HepG2 (cell line): ENCODE results near the gene MORF4L2. TPM values are rescaled to one million over a fixed set of nuclear protein-coding genes. Genes with fewer than 3 reads are reported as not detected.

Source experiments
- FOXO4 ChIP-seq: sonication (generic); formaldehyde crosslinking; conservative IDR thresholded peaks from 2 replicates; pipeline ENCODE4 v1.8.1; 2023; ENCODE audit warnings: missing genetic modification reagents
- GZF1 ChIP-seq: sonication (generic); formaldehyde crosslinking; IDR thresholded peaks from 2 replicates; pipeline ENCODE4 v1.5.1; 2020; ENCODE audit warnings: mild to moderate bottlenecking, missing genetic modification reagents
- KAT7 ChIP-seq: IDR thresholded peaks from 2 replicates; pipeline ENCODE4 v1.6.1; 2018; ENCODE audit warnings: borderline replicate concordance, missing compliant biosample characterization
- PATZ1 ChIP-seq: sonication (generic); formaldehyde crosslinking; IDR thresholded peaks from 2 replicates; pipeline ENCODE4 v1.4.0; 2020; ENCODE audit warnings: missing genetic modification reagents
- PAX8 ChIP-seq: sonication (generic); formaldehyde crosslinking; IDR thresholded peaks from 2 replicates; pipeline ENCODE4 v1.8.0; 2022; ENCODE audit warnings: mild to moderate bottlenecking, missing genetic modification reagents, borderline replicate concordance
- SIX4 ChIP-seq: sonication (generic); formaldehyde crosslinking; IDR thresholded peaks from 2 replicates; pipeline ENCODE4 v1.4.0; 2020; ENCODE audit warnings: missing genetic modification reagents
- ZBTB20 ChIP-seq: sonication (generic); formaldehyde crosslinking; IDR thresholded peaks from 2 replicates; pipeline ENCODE4 v1.8.1; 2023; ENCODE audit warnings: missing genetic modification reagents, low read depth, mild to moderate bottlenecking, borderline replicate concordance
- ZFP82 ChIP-seq: sonication (generic); formaldehyde crosslinking; IDR thresholded peaks from 2 replicates; pipeline ENCODE4 v1.5.1; 2020; ENCODE audit warnings: mild to moderate bottlenecking, missing genetic modification reagents, borderline replicate concordance
- ZFP91 ChIP-seq: sonication (generic); formaldehyde crosslinking; IDR thresholded peaks from 2 replicates; pipeline ENCODE4 v1.9.0; 2022; ENCODE audit warnings: missing genetic modification reagents, mild to moderate bottlenecking, borderline replicate concordance
- ZNF18 ChIP-seq: sonication (generic); formaldehyde crosslinking; IDR thresholded peaks from 2 replicates; pipeline ENCODE4 v1.8.0; 2022; ENCODE audit warnings: mild to moderate bottlenecking, missing genetic modification reagents; ENCODE audit not compliant: insufficient replicate concordance
- ZNF225 ChIP-seq: sonication (generic); formaldehyde crosslinking; IDR thresholded peaks from 2 replicates; pipeline ENCODE4 v1.4.0; 2020; ENCODE audit warnings: mild to moderate bottlenecking, missing genetic modification reagents
- ZNF574 ChIP-seq: sonication (generic); formaldehyde crosslinking; IDR thresholded peaks from 2 replicates; pipeline ENCODE4 v1.4.0; 2020; ENCODE audit warnings: missing genetic modification reagents
- ZNF674 ChIP-seq: sonication (generic); formaldehyde crosslinking; IDR thresholded peaks from 2 replicates; pipeline ENCODE4 v1.5.0; 2020; ENCODE audit warnings: low read depth, mild to moderate bottlenecking, missing genetic modification reagents
- ZNF770 ChIP-seq: sonication (generic); formaldehyde crosslinking; IDR thresholded peaks from 2 replicates; pipeline ENCODE4 v1.5.0; 2020; ENCODE audit warnings: mild to moderate bottlenecking, missing genetic modification reagents
- ZNF772 ChIP-seq: sonication (generic); formaldehyde crosslinking; IDR thresholded peaks from 2 replicates; pipeline ENCODE4 v1.5.0; 2020; ENCODE audit warnings: mild to moderate bottlenecking, missing genetic modification reagents
- ZNF792 ChIP-seq: IDR thresholded peaks from 2 replicates; pipeline ENCODE4 v1.6.1; 2016
- polyA plus RNA-seq, 8 experiments: library from polyadenylated mRNA; depleted of rRNA in 3 of 8; stranded (reverse) in 7 of 8; unstranded in 1 of 8; fragments of >200 nt; fragmentation: Illumina TruSeq in 4 of 8; extraction: Trizol in 4 of 8; gene quantifications; 2 replicates each; pipeline versions ENCODE4 v1.2.1 to v1.2.3, GENCODE V29; 2011 to 2016; ENCODE audit warnings: low read depth in 4 of 8, missing spikeins in 1 of 8, mixed read lengths in 1 of 8; ENCODE audit not compliant: insufficient read depth in 1 of 8
- total RNA-seq, 5 experiments: library from RNA; depleted of rRNA; stranded (reverse); fragments of >200 nt; fragmentation: Illumina TruSeq; extraction: Trizol; gene quantifications; 2 replicates each; pipeline ENCODE4 v1.2.3, GENCODE V29; 2016; ENCODE audit warnings: low read depth in 1 of 5

Gene MORF4L2
- total and polyA plus RNA-seq, 2 of the 13 experiments (the other 11 are each of a cell fraction or from before 2014, with no cell fraction given), result 358 to 469 TPM

- TF ChIP-seq ZFP91 (peak; percentile 54), PATZ1 (CRISPR knock-in tag) (peak; percentile 48; the same call in 1 of the 2 replicates), PAX8 (CRISPR knock-in tag) (0 out of 2 replicates have a peak, but pooled peaks have one; percentile 47), SIX4 (CRISPR knock-in tag) (no peak), ZNF772 (no peak), ZBTB20 (CRISPR knock-in tag) (no peak), GZF1 (CRISPR knock-in tag) (no peak), FOXO4 (CRISPR knock-in tag) (no peak; the same call in 1 of the 2 replicates), ZNF792 (CRISPR knock-in tag) (no peak), ZNF574 (CRISPR knock-in tag) (peak; percentile 50), ZNF225 (CRISPR knock-in tag) (no peak), ZNF674 (CRISPR knock-in tag) (no peak), ZNF18 (CRISPR knock-in tag) (no peak), ZFP82 (no peak), ZNF770 (no peak), KAT7 (CRISPR knock-in tag) (no peak)
Observed at GRCh38 chrX:103629318-103630170, 57.0 kb downstream of the MORF4L2 start (continued).
